OCI-LY1 (cell line): ENCODE results near the gene TAB2.

ENCODE experiments used
- CTCF ChIP-seq: fragments of 200-600 bp; sonication (generic), shearing (Covaris generic); IDR thresholded peaks from 2 replicates; pipeline ENCODE4 v1.5.1; 2017; ENCODE audit warnings: mild to moderate bottlenecking, antibody characterized with exemption, low read length, moderate library complexity, mixed read lengths
- EZH2 ChIP-seq: fragments of 200-600 bp; sonication (generic), shearing (Covaris generic); IDR thresholded peaks from 2 replicates; pipeline ENCODE4 v1.8.0; 2017; ENCODE audit warnings: borderline replicate concordance, mixed run types, mild to moderate bottlenecking, antibody characterized with exemption, low read length, moderate library complexity, mixed read lengths

DNA sequence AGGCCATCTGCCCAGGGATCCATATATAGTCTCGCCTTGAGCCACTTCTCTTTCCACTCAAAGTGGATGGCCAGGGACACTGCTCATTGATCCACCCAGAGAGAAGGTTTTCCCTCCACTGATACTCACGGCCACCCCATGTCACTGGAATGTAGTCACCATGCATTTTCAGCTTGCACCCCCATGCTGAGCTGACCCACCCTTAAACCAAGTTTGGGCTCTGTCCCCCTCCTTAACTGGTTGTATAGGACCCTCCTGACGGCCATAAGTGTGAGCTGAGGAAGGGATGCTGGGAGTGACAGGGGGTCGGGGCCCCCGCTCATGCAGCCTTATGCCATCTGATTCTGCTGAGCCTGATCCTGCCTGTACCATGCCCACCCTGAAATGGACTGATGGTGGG lies 108.2 kb downstream of the TAB2 start:
- no peak for TF ChIP-seq CTCF
- TF ChIP-seq EZH2, result no peak
